HG03097 (cell line): ENCODE results near the gene CTAGE1.
"Not testable (repeated sequence)": the region's sequence is repeated elsewhere in the genome, so short reads cannot be mapped to it uniquely, and the experiment has no call there.

Source experiments
- ATAC-seq: cut with Tn5 transposase; IDR thresholded peaks from one replicate; pipeline ENCODE4 v1.9.1; 2021; ENCODE audit not compliant: unreplicated experiment, low FRiP score

Gene CTAGE1

DNA sequence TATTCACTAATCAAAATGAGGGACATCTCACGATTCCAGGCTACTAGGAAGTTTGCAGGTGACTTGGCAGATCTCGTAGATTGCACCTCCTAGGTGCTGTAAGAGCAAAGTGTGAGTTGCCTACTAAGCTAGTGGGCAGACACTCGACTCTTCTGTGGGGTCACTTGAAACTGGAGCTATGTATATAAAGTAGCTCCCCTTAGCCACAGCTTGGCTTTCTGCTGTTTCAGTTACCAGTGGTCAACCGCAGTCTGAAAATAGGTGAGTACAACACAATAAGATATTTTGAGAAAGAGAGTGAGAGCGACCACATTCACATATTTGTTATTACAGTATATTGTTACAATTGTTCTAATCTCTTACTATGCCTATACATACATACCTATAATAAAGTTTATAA, 23.3 kb downstream of the CTAGE1 start:
- ATAC-seq, result no peak

DNA sequence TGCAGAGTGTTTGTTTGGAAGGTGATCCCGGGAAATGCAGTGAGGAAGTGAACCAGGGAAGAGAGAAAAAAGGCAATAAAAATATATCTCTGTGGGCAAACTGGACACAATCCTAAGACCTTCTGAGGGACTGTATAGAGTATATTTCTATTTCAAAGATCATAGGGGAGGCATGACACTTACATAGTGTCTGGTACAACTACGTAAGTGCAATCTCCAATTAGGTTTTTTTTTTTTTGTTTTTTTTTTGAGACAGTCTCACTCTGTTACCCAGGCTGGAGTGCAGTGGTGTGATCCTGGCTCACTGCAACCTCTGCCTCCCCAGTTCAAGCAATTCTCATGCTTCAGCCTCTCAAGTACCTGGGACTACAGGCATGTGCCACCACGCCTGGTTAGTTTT, 24.6 kb downstream of the CTAGE1 start:
- ATAC-seq, result not testable (repeated sequence)

DNA sequence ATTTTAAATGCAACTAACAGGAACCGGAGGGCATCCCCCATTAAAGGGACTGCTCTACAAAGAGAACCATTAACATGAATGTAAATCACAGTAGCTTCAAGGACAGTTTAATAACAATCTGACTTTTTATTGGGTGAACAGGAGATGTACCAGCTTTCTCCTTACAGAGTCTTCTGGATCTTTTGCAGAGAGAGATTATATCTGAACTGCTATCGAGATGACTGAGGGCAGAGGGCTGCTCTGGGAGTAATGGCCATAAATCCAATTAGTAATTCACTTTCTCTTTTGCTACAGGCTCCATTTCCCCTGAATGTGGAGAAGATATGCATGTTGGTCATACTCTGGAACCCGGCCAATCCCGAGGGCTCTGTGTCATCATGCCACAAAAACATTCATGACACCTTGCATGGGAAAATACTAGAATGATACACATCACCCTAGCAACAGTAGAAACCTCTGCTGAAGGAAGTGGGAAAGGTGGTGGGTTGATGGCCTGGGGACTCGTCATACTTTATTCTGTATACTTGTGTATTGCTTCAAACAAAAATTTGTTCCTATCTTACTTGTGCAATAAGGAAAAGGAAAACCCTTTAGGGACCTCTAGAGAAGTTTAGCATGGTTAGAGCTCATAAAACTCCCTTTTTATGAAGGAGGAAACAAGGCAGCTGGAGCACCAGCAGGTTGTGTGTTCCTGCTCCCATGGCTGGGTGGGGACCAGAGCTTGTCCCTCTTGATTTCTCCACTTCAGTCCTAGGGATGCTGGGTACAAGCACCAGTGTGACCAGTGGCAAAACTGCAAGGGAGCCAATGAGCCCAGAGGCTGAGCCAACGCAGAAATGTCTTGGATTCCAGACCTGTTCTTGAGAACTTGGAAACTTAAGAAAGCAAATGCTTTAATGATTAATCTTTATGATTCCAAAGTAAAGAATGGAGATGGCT, 26.0 kb downstream of the CTAGE1 start:
- ATAC-seq, result no peak

DNA sequence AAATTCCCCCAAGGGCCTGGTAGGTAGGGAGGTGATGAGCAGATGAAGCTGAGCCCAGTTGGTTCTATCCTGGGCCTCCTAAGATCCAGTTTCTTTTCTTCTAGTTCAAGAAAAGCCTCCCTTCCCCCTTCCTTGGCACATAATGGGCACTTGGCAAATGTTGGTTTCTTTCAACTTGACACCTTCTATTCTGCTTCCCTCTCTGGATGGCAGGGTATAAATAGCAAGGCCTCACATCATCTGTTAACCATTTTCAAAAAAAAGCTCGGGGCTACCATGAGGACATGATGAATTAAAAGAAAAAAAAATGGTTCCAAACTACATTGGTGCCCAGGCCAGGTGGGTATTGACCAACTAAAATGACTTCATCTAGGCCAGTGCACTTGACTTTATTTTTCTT, 29.9 kb downstream of the CTAGE1 start:
- no peak for ATAC-seq

DNA sequence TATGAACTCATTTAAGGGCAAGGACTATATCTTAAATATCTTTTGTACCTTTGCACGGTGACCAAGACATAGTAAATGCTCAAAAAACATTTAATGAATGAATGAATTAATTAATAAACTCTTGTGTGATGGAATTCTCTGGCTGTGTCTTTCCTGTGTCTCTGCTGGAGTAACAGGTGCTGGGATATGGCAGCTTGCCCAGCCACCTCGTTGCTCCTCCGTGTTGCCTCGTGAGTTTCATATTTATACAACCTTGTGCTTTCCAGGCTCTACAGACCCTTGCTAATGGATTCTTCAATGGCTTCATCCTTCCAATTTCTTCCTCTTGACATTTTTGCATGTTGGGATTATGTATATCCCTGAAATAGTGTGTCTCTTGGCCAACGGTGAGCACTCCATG, 30.4 kb downstream of the CTAGE1 start:
- no peak for ATAC-seq

DNA sequence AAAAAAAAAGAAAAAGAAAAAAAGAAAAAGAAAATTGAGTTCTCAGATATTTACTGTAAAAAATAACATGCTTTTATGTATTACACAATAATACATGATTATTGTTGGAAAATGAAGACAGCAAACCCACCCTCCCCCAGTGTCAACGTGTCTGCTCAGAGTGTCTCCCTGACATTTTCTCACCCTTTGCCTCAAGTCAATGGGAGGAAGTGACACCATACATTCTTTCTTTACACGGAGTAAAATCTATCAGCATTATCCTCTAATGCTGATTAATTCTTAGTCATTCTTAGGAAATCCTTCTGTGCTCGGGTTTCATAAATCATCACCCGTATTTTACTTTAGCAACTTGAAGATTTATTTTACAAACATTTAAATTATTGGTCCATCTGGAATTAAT, 32.0 kb downstream of the CTAGE1 start:
- ATAC-seq, result no peak

DNA sequence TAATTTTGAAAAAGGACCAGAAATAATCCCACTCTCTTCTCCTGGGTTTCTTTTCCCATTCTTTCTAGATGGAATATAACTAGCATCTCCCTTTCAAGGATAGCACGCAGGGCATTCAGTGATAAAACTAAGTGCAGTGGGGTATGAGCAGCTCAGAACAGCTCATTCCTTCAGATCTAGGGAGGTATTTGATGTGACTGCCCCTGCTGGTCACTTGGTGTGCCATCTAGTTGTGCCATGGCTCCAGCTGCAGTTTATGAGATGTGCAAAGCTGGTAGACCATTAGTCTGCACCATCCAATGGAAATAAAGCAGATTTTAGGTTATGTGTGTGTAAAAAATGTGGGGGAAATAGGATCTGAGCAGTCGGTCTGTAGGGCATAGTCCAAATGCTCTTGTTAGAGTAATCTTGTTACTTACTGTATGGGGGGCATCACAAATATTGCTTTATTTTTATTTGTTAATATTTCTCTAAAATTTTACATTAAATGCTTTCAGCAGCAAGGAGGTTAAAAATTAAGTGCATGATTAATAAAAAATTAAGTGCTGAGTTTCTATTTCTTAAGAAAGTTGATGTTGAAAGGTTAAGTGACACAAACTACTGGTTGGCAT, 38.9 kb downstream of the CTAGE1 start:
- ATAC-seq, result no peak

DNA sequence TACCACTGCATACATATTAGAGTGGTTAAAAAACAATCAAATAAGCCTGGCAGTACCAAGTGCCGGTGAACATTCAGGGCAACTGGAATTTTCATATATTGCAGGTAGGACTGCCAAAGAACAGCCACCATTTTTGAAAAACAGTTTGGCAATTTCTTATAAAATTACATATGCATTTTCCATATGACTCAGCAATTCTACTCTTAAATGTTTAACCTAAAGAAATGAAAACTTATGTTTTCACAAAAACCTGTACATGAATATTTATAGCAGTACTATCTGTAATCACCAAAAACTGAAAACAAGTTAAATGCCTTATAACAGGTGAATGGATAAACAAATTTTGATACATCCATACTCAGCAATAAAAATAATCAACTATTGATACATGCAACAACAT, 39.9 kb downstream of the CTAGE1 start:
- ATAC-seq, result no peak

DNA sequence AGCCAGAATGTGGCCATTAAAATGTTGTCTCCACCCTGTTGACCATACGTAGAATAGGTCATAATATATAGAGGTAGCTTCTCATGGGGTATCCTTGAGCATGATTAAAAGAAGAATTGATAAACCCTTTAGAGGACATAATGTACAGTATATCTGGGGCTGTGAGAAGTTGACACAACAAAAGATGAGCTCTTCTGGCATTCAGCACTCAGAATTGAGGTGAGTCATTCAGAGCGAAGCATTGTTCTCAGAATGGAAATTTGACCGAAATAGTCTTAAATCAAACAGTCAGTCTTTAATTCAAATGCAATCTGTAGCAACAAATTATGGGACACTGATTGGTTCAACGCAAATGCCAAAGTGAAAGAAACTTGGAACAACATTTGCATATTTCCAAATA, 47.3 kb downstream of the CTAGE1 start:
- no peak for ATAC-seq

DNA sequence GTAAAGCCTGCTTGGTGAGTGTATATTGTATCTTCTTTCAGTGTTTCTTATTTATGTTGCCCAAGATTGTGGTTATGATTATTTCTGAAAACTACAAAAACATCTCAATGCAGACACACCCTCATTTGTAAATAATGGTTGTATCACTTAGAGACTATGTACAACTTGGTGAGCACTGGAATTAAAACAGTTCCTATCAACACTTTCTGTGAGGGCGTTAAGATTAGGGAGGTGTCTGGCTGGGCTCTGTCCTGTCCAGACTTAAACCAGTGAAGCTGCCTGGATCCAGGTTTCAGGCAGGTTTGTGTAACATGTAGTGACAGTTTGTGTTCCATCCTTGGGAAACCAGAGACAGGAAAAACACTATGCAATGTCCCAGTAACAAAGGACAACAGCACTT, 49.7 kb downstream of the CTAGE1 start:
- ATAC-seq, result no peak

DNA sequence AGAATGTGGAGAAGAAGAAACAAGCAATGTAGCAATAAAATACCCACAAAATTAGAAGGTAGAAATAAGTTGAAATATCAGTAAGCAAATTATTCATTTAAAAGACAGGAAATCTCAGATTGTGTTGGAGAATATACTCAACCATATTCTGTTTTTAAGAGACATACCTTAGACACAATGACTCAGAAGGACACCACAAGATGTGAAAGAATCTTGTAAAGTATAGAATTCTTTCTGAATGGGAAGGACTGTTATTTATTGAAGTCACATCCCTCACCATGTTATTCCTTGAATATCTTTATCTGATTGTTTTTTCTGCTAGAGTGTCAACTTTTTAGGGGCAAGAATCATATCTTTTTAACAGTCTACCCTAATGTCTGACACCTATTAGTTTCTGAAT, 50.4 kb downstream of the CTAGE1 start:
- ATAC-seq, result no peak

DNA sequence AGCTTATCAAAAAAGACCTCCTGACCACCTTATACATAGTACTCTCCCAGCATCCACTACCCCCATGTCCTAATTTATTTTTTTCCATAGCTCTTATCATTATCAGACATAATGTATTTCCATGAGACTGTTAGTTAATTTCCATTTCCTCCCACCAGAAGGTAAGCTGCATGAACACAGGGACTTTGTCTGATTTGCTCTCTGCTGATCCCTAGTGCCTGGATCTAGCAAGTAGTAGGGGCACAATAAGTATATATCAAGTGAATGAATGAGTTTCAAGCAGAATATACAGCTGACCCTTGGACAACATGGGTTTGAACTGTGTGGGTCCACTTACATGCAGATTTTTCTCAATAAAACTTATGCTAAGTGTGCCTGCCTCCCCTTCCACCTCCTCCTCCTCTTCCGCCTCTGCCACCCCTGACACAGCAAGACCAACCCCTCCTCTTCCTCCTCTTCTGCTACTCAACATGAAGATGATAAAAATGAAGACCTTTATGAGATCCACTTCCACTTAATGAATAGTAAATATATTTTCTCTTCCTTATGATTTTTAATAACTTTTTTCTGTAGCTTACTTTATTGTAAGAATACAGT, 53.8 kb downstream of the CTAGE1 start:
- no peak for ATAC-seq
